ENCODE results near the gene COL6A1. TPM values are rescaled to one million over a fixed set of nuclear protein-coding genes. Genes with fewer than 3 reads are reported as not detected.

Gene COL6A1
- polyA plus RNA-seq, 1 donor from 2014 or later: 29.4 TPM

DNA sequence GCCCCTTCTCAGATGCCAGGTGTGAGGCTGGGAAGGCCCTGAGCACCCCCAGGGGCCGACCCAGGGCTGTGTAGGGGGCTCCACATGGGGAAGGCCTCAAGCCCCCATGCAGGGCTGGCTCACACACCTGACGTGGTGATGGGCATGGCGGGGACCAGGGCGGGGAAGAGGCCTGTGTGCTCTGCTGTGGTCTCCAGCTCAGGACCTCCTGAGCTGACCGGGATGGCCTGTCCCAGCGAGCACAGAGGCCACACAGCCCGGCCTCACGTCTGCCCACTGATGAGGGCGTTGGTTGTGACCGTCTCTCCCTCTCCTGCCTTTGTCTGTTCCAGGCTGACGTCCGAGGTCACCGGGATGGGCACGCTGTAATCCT lies 40.2 kb upstream of the COL6A1 start:
- Histone ChIP-seq H3K9me2 (ENCODE audit: insufficient read depth, low read length) (no peaks in the 10 kb centered on the region), H4K20me1 (ENCODE audit: insufficient read depth) (no peaks in the 10 kb centered on the region), H3K27me3 (ENCODE audit: insufficient read depth, low read depth, low read length) (no peaks in the 10 kb centered on the region), H3K36me3 (ENCODE audit: insufficient read depth, low read length) (no peaks in the 10 kb centered on the region), H3K4me2 (ENCODE audit: low read length) (no peak overlapping the region), H3K79me2 (replicated peaks; ENCODE audit: insufficient read depth, low read length) (no peaks in the 10 kb centered on the region), H2AFZ (ENCODE audit: low read depth, low read length) (no peak overlapping the region), H3K27ac (ENCODE audit: low read length) (no peak overlapping the region), H3F3A (ENCODE audit: insufficient read depth, low read length, poor library complexity, severe bottlenecking) (no peaks in the 10 kb centered on the region), H3K9ac (ENCODE audit: low read length) (no peak overlapping the region), H3K4me3 (ENCODE audit: low read length) (no peak overlapping the region), H3K9me3 (ENCODE audit: low read length) (peaks cover under 1% of the 10 kb centered on the region)
- no peak for TF ChIP-seq SMC3 (conservative IDR thresholded peaks at IDR 0.05; ENCODE audit: poor library complexity)
- no peak for TF ChIP-seq EZH2 (IDR thresholded peaks at IDR 0.05; ENCODE audit: borderline replicate concordance, insufficient read depth, low read length, poor library complexity, severe bottlenecking)
- TF ChIP-seq REST (IDR thresholded peaks at IDR 0.05; ENCODE audit: borderline replicate concordance): no peak

- no peak overlapping the region for H3K4me2 ChIP-seq (ENCODE audit: low read length)
- no peaks in the 10 kb centered on the region for H3K27me3 ChIP-seq (ENCODE audit: insufficient read depth, low read depth, low read length)
- H3K9ac ChIP-seq (ENCODE audit: low read length): no peak overlapping the region
- no peaks in the 10 kb centered on the region for H4K20me1 ChIP-seq (ENCODE audit: insufficient read depth)
- no peak overlapping the region for H3K27ac ChIP-seq (ENCODE audit: low read length)
- H2AFZ ChIP-seq (ENCODE audit: low read depth, low read length): no peak overlapping the region
- no peaks in the 10 kb centered on the region for H3K9me2 ChIP-seq (ENCODE audit: insufficient read depth, low read length)
- H3K4me3 ChIP-seq (ENCODE audit: low read length): no peak overlapping the region
- H3K9me3 ChIP-seq (ENCODE audit: low read length): no peaks in the 10 kb centered on the region
- no peaks in the 10 kb centered on the region for H3K79me2 ChIP-seq (replicated peaks; ENCODE audit: insufficient read depth, low read length)
- no peaks in the 10 kb centered on the region for H3K36me3 ChIP-seq (ENCODE audit: insufficient read depth, low read length)
- no peaks in the 10 kb centered on the region for H3F3A ChIP-seq (ENCODE audit: insufficient read depth, low read length, poor library complexity, severe bottlenecking)
- TF ChIP-seq POLR2AphosphoS5 (IDR thresholded peaks at IDR 0.05): no peak
- TF ChIP-seq REST (IDR thresholded peaks at IDR 0.05; ENCODE audit: borderline replicate concordance): no peak
- TF ChIP-seq SMC3 (conservative IDR thresholded peaks at IDR 0.05; ENCODE audit: poor library complexity): no peak
- no peak for TF ChIP-seq EZH2 (IDR thresholded peaks at IDR 0.05; ENCODE audit: borderline replicate concordance, insufficient read depth, low read length, poor library complexity, severe bottlenecking)
- no peak for TF ChIP-seq CTCF (IDR thresholded peaks at IDR 0.05; ENCODE audit: poor library complexity, severe bottlenecking)
- TF ChIP-seq TAF1 (IDR thresholded peaks at IDR 0.05; ENCODE audit: low read depth): no peak
- no peak for TF ChIP-seq EP300 (conservative IDR thresholded peaks at IDR 0.05; ENCODE audit: poor library complexity, severe bottlenecking)
These were observed 39.6 kb upstream of the COL6A1 start for GRCh38 chr21:45941717-45942546.

All from neural cell (in vitro differentiated cells).